Erythroblast (primary cell): Measurements from ENCODE around the gene ISL2.

Experiments used
- GATA1 ChIP-seq: IDR thresholded peaks from 2 replicates; pipeline ENCODE4 v1.6.1; 2011; ENCODE audit warnings: low read depth, mild to moderate bottlenecking, control low read depth, low read length, moderate library complexity
- POLR2A ChIP-seq: IDR thresholded peaks from 2 replicates; pipeline ENCODE4 v1.6.1; 2011; ENCODE audit warnings: mild to moderate bottlenecking, low read length

- TF ChIP-seq POLR2A: no peak
- no peak for TF ChIP-seq GATA1
These were observed 4.3 kb downstream of the ISL2 start for GRCh38 chr15:76340803-76341365.
